GM18498 (cell line): ENCODE results near the gene MYH9.
A peak's percentile ranks its signal among the peaks of the same experiment; 100 is the strongest.
"Not testable (repeated sequence)": the region's sequence is repeated elsewhere in the genome, so short reads cannot be mapped to it uniquely, and the experiment has no call there.

ENCODE experiments used
- ATAC-seq: cut with Tn5 transposase; IDR thresholded peaks from one replicate; pipeline ENCODE4 v1.9.1; 2021; ENCODE audit warnings: mild to moderate bottlenecking, moderate library complexity; ENCODE audit not compliant: unreplicated experiment

The MYH9 gene

DNA sequence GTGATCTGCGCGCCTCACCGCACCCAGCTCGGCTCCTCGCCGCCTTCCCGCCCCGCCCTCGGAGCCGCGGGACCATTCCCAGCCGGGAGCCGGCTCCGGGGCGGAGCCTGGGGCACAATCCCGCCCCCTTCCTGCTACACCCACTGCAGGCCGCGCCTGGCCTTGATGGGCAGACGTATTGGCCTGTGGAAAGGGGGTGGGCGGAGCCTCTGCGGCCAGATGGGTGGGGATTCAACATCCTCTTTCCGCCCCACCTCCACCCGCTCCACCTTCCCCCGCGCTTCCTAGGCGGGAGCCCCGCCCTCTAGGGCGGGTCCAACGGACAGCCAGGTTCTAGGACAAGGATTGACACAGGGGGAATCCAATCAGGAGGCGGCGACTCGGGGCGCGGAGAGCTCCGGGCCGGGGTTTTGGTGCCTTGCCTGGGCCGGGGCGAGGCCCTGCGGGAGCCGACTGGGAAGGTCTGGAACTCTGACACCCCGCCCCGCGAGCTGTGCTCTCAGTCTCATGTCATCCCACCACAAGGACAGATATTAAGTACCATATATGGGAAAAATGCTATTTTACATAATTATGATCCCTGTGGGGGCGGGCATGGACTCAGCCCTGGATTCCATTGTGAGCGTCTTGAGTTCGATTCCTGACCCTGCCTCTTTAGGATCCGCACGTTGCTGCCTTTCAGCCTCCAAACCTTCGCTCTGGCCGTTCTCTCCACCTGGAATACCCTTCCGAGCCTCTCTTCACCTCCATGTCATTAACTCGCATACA lies at the start of gene MYH9:
TSS of gene MYH9 (minus strand) at position 9 of the 768 bp plus-strand sequence. CDS start 38,731 bp downstream, outside the sequence.
- peak; percentile 80 for ATAC-seq

- ATAC-seq, result no peak
Measured at GRCh38 chr22:36435516-36436415, 48.0 kb upstream of the MYH9 start.

DNA sequence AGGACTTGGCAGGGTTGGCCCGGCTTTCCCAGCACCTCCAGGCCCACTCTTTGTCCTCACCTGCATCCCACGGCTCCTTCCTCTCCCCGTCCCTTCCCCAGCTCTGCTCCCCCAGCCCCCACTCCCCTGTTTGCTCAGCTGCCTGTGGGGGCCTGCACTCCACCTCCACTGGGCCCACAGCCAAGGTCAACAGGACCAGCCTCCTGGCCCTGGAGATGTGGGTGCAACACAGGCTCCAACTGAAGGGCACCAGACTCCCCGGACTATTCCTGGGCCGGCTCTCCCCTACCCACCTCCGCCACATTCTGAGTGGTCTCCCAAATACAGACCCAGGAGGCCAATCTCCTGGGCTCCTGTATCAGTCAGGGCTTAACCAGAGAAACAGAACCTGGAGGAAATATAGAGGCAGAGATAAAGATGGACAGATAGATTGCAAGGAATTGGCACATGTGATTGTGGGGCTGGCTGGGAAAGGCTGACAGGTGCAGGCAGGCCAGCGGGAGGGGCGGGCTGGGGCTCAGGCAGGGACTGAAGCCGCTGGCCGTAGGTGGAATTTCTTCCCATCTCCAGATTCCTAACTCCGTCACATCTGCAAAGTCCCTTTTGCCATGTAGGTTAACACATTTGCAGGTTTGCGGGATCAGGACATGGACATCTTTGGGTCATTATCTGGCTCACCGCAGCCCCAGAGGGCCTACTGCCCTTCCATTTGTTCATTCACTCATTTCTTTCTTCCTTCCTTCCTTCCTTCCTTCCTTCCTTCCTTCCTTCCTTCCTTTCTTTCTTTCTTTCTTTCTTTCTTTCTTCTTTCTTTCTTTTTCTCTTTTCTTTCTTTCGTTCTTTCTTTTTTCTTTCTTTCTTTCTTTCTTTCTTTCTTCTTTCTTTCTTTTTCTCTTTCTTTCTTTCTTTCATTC lies 45.8 kb upstream of the MYH9 start:
- no peak for ATAC-seq

DNA sequence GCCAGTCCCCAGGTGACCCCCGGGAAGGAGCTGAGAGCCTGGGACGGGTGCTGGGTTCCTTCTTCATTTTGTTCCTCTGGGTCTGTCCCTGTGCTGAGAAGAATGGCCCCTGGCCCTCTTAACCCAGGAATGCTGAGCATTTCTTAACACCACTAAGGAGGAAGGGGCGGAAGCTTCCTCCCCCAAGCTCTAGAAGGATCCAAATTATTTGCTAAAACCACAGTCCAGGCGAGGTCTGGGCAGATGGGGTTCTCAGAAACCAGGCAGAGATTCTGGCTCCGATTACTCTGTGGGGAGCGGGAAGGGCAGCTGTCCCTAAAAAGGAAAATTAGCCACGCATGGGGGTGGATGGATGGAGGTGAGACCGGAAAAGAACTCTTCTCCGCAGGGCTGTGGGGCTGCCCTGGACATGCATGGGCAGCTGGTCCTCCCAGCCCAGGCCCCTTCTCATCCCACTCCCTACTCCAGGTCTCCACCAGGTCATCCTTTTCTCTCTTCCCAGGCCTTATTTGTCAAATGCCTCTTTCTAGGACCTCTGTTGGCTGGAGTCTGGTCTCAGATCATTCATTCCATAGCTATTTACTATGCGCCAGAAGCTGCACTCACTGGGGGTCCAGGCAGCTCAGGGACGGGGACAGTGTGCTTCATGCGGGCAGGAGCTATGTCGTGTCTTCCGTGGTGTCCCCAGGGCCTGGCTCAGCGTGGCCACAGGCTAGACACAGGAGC lies 45.0 kb upstream of the MYH9 start:
- ATAC-seq, result no peak

GRCh38 chr22:36431977-36432376 lies 44.2 kb upstream of the MYH9 start:
- ATAC-seq, result no peak

DNA sequence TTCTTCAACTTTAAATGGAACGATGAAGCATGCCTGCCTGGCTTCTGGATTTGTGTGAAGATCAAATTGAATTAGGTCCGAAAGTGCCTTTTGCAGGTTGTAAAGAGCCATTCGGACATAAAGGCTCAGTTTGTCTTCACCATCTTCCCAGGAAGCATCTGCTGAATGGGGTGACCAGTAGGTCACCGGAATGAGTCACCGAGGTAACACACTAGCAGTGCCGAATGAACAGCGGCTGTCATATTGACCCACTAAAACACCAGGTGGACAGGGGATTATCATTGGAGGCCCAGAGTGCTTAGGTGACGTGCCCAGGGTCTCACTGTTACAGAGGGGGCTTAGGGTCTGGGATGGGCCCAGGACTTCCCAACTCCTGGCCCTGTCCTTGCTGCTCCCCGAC lies 43.1 kb upstream of the MYH9 start:
- ATAC-seq, result no peak

- ATAC-seq, result not testable (repeated sequence)
Measured at GRCh38 chr22:36427952-36428351, 40.2 kb upstream of the MYH9 start.

GRCh38 chr22:36425977-36426523 lies 38.3 kb upstream of the MYH9 start:
- ATAC-seq, result no peak

DNA sequence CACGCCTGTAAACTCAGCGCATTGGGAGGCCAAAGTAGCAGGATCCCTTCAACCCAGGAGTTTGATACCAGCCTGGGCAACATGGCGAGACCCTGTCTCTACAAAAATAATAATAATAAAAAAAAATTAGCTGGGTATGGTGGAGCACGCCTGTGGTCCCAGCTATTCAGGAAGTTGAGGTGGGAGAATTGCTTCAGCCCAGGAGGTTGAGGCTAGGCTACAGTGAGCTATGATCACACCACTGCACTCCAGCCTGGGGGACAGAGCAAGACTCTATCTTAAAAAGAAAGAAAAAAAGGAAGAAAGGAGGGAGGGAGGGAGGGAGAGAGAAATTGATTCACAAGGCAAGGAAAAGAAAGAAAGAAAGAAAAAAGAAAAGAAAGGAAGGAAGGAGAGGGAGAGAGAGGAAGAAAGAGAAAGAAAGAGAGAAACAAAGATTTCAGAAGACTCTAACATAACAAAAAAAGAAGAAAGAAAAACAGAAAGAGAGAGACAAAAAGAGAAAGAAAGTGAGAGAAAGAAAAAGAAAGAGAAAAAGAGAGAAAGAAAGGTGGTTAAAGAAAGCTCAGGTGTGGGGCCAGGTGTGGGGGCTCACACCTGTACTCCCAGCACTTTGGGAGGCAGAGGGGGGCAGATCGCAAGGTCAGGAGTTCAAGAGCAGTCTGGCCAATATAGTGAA lies 37.3 kb upstream of the MYH9 start:
- no peak for ATAC-seq

- not testable (repeated sequence) for ATAC-seq
Measured at GRCh38 chr22:36424466-36424865, 36.7 kb upstream of the MYH9 start.

- no peak for ATAC-seq
Measured at GRCh38 chr22:36423461-36424404, 36.0 kb upstream of the MYH9 start.

- no peak for ATAC-seq
Measured at GRCh38 chr22:36422287-36423014, 34.7 kb upstream of the MYH9 start.

DNA sequence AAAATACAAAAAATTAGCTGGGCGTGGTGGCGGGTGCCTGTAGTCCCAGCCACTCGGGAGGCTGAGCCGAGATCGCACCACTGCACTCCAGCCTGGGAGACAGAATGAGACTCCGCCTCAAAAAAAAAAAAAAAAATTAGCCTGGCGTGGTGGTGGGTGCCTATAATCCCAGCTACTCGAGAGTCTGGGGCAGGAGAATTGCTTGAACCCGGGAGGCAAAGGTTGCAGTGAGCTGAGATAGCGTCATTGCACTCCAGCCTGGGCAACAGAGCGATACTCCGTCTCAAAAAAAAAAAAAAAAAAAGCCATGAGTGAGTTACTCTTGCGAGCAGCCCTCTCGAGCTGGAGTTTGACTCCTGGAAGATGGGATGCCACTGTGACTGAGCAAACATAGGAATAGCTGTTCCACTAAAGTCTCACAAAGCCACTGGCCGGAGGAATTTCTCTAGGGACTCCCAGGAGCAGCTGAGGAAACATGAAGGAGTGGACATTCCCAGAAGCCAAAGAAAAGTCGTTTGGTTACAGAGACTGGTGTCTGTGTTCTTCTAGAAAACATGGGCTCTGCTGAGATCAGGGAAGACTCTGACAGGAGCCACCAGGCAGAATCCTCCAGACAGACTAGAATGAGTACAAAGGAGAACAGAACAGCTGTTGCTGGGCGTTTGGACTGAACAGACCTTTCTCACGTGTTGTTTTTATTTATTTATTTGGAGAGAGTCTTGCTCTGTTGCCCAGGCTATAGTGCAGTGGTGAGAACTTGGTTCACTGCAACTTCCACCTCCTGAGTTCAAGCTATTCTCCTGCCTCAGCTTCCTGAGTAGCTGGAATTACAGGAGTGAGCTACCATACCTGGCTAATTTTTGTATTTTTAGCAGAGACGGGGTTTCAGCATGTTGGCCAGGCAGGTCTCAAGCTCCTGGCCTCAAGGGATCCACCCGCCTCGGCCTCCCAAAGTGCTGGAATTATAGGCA lies 32.4 kb upstream of the MYH9 start:
- ATAC-seq, result no peak

DNA sequence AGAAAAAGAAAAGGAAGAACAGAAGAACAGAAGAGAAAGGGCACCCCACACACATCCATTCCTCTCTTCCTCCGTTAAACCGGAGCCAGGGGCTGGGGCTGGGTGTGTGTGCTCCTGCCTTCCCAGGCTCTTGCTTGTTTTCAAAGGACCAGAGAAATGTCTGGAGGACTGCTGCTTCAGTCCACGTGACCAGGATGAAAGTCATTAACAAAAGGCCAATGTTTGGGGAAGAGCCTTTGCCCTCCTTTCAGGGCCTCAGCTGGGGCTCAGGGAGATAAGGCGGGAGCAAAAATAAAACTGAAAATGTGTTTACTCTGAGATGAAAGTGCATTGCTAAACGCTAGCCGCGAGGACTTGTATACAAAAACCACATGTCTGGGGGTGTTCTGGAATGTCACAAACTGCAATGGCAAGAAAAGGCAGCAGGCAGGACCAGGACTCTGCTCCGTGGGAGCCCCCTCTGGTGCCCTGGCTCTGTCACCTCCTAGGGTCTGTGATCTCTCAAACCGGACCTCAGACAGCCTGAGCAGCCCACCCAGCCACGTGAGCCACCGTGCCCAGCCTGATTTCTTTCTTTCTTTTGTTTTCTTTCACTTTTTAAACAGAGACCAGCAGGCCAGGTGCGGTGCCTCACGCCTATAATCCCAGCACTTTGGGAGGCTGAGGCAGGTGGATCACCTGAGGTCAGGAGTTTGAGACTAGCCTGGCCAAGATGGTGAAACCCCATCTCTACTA lies 31.6 kb upstream of the MYH9 start:
- ATAC-seq, result no peak

- no peak for ATAC-seq
Measured at GRCh38 chr22:36417281-36417686, 29.5 kb upstream of the MYH9 start.
